GM23338 (cell line): ENCODE results near the gene RIC8B. TPM values are rescaled to one million over a fixed set of nuclear protein-coding genes. Genes with fewer than 3 reads are reported as not detected.

Experiments used
- ATAC-seq: fragments of 200-7000 bp; cut with Tn5 transposase; 3 replicates; pipeline ENCODE4 v1.9.1; 2020
- DNase-seq: peaks from one replicate; pipeline ENCODE4 v3.0.0-alpha.2; 2015; ENCODE audit warnings: low spot score
- H2AFZ ChIP-seq: fragments of 200-600 bp; sonication (generic); 2 replicates; pipeline ENCODE4 v1.8.0; 2016; ENCODE audit warnings: antibody characterized with exemption, mild to moderate bottlenecking, moderate library complexity
- H3F3A ChIP-seq: fragments of 200-600 bp; sonication (generic); replicated peaks from 2 replicates; pipeline ENCODE4 v1.8.0; 2017; ENCODE audit warnings: antibody characterized with exemption, mixed run types, low read depth
- H3K27ac ChIP-seq: fragments of 200-600 bp; sonication (generic); 2 replicates; pipeline ENCODE4 v1.6.1; 2016; ENCODE audit warnings: low read depth
- H3K27me3 ChIP-seq: fragments of 200-600 bp; sonication (generic); 2 replicates; pipeline ENCODE4 v1.8.0; 2016; ENCODE audit warnings: mild to moderate bottlenecking, mixed run types, moderate library complexity; ENCODE audit not compliant: insufficient read depth
- H3K36me3 ChIP-seq: fragments of 200-600 bp; sonication (generic); 2 replicates; pipeline ENCODE4 v1.8.0; 2016; ENCODE audit warnings: mild to moderate bottlenecking; ENCODE audit not compliant: insufficient read depth
- H3K4me1 ChIP-seq: fragments of 200-600 bp; sonication (generic); 2 replicates; pipeline ENCODE4 v1.8.0; 2016; ENCODE audit warnings: mild to moderate bottlenecking, moderate library complexity; ENCODE audit not compliant: insufficient read depth
- H3K4me2 ChIP-seq: fragments of 200-600 bp; sonication (generic); 2 replicates; pipeline ENCODE4 v1.7.1; 2017; ENCODE audit warnings: mixed run types
- H3K4me3 ChIP-seq: fragments of 200-600 bp; sonication (generic); 2 replicates; pipeline ENCODE4 v1.6.1; 2016; ENCODE audit warnings: mixed run types
- H3K79me2 ChIP-seq: fragments of 200-600 bp; sonication (generic); replicated peaks from 2 replicates; pipeline ENCODE4 v1.8.0; 2017; ENCODE audit warnings: mild to moderate bottlenecking; ENCODE audit not compliant: insufficient read depth
- H3K9me2 ChIP-seq: fragments of 200-600 bp; sonication (generic); 2 replicates; pipeline ENCODE4 v1.8.0; 2017; ENCODE audit not compliant: insufficient read depth
- H4K20me1 ChIP-seq: fragments of 200-600 bp; sonication (generic); replicated peaks from 2 replicates; pipeline ENCODE4 v1.8.0; 2017; ENCODE audit warnings: mild to moderate bottlenecking; ENCODE audit not compliant: insufficient read depth
- H3K27ac Mint-ChIP-seq: 2 replicates; pipeline ENCODE4 v1.8.0; 2020; ENCODE audit warnings: inconsistent platforms, mild to moderate bottlenecking, moderate library complexity, mixed read lengths
- H3K27me3 Mint-ChIP-seq: 3 replicates; pipeline ENCODE4 v1.8.0; 2022; ENCODE audit warnings: low read depth, mild to moderate bottlenecking, moderate library complexity, mixed read lengths, inconsistent platforms; ENCODE audit not compliant: insufficient read depth, poor library complexity
- H3K36me3 Mint-ChIP-seq: 3 replicates; pipeline ENCODE4 v1.8.0; 2021; ENCODE audit warnings: low read depth, mild to moderate bottlenecking, inconsistent platforms, moderate library complexity, mixed read lengths
- H3K4me1 Mint-ChIP-seq: 3 replicates; pipeline ENCODE4 v1.8.0; 2020; ENCODE audit warnings: mild to moderate bottlenecking, inconsistent platforms, mixed read lengths
- H3K4me3 Mint-ChIP-seq: 3 replicates; pipeline ENCODE4 v1.8.0; 2021; ENCODE audit warnings: moderate library complexity, mild to moderate bottlenecking, inconsistent platforms, mixed read lengths
- H3K9me3 Mint-ChIP-seq: 3 replicates; pipeline ENCODE4 v1.8.0; 2020; ENCODE audit warnings: moderate library complexity, mild to moderate bottlenecking, inconsistent platforms, mixed read lengths
- CREB1 ChIP-seq: fragments of 250-450 bp; sonication (Bioruptor Pico); IDR thresholded peaks from 2 replicates; pipeline ENCODE4 v1.5.0; 2020; ENCODE audit warnings: low read depth, mild to moderate bottlenecking, moderate library complexity
- EZH2 ChIP-seq: fragments of 200-600 bp; sonication (generic); IDR thresholded peaks from one replicate; pipeline ENCODE4 v1.8.0; 2017; ENCODE audit warnings: antibody characterized with exemption, mild to moderate bottlenecking, low read depth; ENCODE audit not compliant: unreplicated experiment
- EZH2phosphoT487 ChIP-seq: fragments of 200-600 bp; sonication (generic); IDR thresholded peaks from one replicate; pipeline ENCODE4 v1.8.1; 2018; ENCODE audit warnings: antibody characterized with exemption; ENCODE audit not compliant: unreplicated experiment
- JUNB ChIP-seq: IDR thresholded peaks from one replicate; pipeline ENCODE4 v1.6.1; 2016; ENCODE audit warnings: antibody characterized with exemption; ENCODE audit not compliant: unreplicated experiment
- NANOG ChIP-seq: IDR thresholded peaks from 2 replicates; pipeline ENCODE4 v1.6.1; 2016; ENCODE audit warnings: antibody characterized with exemption, borderline replicate concordance
- POLR2AphosphoS5 ChIP-seq: IDR thresholded peaks from 2 replicates; pipeline ENCODE4 v1.6.1; 2016; ENCODE audit warnings: antibody characterized with exemption, low read depth
- STAT1 ChIP-seq: IDR thresholded peaks from one replicate; pipeline ENCODE4 v1.6.1; 2016; ENCODE audit warnings: antibody characterized with exemption; ENCODE audit not compliant: unreplicated experiment
- ZNF114 ChIP-seq: fragments of 250-450 bp; sonication (Bioruptor Pico); IDR thresholded peaks from 2 replicates; pipeline ENCODE4 v1.5.0; 2020; ENCODE audit warnings: mild to moderate bottlenecking, moderate library complexity
- ZNF331 ChIP-seq: fragments of 250-450 bp; sonication (Bioruptor Pico); IDR thresholded peaks from 2 replicates; pipeline ENCODE4 v1.5.0; 2020; ENCODE audit warnings: low read depth, mild to moderate bottlenecking, moderate library complexity
- polyA plus RNA-seq: library from polyadenylated mRNA; unstranded; fragments of >200 nt; fragmentation: Nextera tagmentation; extraction: Ambion mirVana; gene quantifications from 2 replicates; pipeline ENCODE4 v1.2.1, GENCODE V29; 2016
- total RNA-seq: library from RNA; depleted of rRNA; stranded (reverse); fragments of >200 nt; shearing (Covaris generic); gene quantifications from 2 replicates; pipeline ENCODE4 v1.2.3, GENCODE V29; 2014
- TF ChIP-seq, protein P1 (sequence below): IDR thresholded peaks from 2 replicates; pipeline ENCODE4 v1.6.1; 2016; ENCODE audit warnings: antibody characterized with exemption
- TF ChIP-seq, protein P2 (sequence below): IDR thresholded peaks from one replicate; pipeline ENCODE4 v1.6.1; 2018; ENCODE audit warnings: antibody characterized with exemption; ENCODE audit not compliant: unreplicated experiment
- TF ChIP-seq, protein P3 (sequence below), 2 experiments: fragments of 200-600 bp in 1 of 2; sonication (generic) in 1 of 2; conservative IDR thresholded peaks; 2 replicates each; pipeline versions ENCODE4 v1.5.1 to v1.6.1; 2016 to 2017; ENCODE audit warnings: antibody characterized with exemption in 2 of 2, low read depth in 2 of 2, mild to moderate bottlenecking in 2 of 2, moderate library complexity in 1 of 2
- TF ChIP-seq, protein P4 (sequence below): fragments of 250-450 bp; sonication (Bioruptor Pico); IDR thresholded peaks from 2 replicates; pipeline ENCODE4 v1.5.0; 2020; ENCODE audit warnings: mild to moderate bottlenecking, moderate library complexity

The RIC8B gene
- total and polyA plus RNA-seq, 2 experiments from 2014 or later: 12.3 to 25.5 TPM

DNA sequence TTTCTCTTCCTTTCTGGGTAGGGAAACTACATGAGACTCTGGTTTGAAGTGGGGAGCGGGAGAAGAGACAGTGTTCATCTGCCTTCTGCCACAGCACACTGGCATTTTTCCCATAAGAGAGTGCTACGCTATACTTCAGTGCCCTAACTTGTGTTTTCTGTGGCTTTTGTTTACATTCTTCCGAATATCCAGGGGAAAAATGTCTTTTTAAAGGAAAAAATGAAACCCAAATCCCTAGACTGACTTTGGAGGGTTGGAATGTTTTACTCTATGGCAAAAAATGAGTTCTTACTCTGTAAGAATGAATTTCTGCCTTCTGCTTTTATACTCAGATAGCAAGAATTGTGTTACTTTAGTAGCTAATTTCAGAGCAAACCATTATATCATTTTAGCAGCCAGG is 93.2 kb downstream of the RIC8B start:
- ATAC-seq (no peak), DNase-seq (no peak)
- no peak for TF ChIP-seq STAT1
- TF ChIP-seq, protein P1, sequence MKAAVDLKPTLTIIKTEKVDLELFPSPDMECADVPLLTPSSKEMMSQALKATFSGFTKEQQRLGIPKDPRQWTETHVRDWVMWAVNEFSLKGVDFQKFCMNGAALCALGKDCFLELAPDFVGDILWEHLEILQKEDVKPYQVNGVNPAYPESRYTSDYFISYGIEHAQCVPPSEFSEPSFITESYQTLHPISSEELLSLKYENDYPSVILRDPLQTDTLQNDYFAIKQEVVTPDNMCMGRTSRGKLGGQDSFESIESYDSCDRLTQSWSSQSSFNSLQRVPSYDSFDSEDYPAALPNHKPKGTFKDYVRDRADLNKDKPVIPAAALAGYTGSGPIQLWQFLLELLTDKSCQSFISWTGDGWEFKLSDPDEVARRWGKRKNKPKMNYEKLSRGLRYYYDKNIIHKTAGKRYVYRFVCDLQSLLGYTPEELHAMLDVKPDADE: no peak
- no peak for TF ChIP-seq JUNB
- no peak for TF ChIP-seq CREB1 (CRISPR knock-in tag)
- no peak for TF ChIP-seq EZH2phosphoT487
- TF ChIP-seq POLR2AphosphoS5: no peak
- TF ChIP-seq, protein P2, sequence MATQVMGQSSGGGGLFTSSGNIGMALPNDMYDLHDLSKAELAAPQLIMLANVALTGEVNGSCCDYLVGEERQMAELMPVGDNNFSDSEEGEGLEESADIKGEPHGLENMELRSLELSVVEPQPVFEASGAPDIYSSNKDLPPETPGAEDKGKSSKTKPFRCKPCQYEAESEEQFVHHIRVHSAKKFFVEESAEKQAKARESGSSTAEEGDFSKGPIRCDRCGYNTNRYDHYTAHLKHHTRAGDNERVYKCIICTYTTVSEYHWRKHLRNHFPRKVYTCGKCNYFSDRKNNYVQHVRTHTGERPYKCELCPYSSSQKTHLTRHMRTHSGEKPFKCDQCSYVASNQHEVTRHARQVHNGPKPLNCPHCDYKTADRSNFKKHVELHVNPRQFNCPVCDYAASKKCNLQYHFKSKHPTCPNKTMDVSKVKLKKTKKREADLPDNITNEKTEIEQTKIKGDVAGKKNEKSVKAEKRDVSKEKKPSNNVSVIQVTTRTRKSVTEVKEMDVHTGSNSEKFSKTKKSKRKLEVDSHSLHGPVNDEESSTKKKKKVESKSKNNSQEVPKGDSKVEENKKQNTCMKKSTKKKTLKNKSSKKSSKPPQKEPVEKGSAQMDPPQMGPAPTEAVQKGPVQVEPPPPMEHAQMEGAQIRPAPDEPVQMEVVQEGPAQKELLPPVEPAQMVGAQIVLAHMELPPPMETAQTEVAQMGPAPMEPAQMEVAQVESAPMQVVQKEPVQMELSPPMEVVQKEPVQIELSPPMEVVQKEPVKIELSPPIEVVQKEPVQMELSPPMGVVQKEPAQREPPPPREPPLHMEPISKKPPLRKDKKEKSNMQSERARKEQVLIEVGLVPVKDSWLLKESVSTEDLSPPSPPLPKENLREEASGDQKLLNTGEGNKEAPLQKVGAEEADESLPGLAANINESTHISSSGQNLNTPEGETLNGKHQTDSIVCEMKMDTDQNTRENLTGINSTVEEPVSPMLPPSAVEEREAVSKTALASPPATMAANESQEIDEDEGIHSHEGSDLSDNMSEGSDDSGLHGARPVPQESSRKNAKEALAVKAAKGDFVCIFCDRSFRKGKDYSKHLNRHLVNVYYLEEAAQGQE: no peak
- TF ChIP-seq, protein P3, sequence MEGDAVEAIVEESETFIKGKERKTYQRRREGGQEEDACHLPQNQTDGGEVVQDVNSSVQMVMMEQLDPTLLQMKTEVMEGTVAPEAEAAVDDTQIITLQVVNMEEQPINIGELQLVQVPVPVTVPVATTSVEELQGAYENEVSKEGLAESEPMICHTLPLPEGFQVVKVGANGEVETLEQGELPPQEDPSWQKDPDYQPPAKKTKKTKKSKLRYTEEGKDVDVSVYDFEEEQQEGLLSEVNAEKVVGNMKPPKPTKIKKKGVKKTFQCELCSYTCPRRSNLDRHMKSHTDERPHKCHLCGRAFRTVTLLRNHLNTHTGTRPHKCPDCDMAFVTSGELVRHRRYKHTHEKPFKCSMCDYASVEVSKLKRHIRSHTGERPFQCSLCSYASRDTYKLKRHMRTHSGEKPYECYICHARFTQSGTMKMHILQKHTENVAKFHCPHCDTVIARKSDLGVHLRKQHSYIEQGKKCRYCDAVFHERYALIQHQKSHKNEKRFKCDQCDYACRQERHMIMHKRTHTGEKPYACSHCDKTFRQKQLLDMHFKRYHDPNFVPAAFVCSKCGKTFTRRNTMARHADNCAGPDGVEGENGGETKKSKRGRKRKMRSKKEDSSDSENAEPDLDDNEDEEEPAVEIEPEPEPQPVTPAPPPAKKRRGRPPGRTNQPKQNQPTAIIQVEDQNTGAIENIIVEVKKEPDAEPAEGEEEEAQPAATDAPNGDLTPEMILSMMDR (conservative IDR thresholded peaks at IDR 0.05; ENCODE audit: low read depth in 2 of 2): no peak
- no peak for TF ChIP-seq ZNF114 (CRISPR knock-in tag)
- TF ChIP-seq, protein P4, sequence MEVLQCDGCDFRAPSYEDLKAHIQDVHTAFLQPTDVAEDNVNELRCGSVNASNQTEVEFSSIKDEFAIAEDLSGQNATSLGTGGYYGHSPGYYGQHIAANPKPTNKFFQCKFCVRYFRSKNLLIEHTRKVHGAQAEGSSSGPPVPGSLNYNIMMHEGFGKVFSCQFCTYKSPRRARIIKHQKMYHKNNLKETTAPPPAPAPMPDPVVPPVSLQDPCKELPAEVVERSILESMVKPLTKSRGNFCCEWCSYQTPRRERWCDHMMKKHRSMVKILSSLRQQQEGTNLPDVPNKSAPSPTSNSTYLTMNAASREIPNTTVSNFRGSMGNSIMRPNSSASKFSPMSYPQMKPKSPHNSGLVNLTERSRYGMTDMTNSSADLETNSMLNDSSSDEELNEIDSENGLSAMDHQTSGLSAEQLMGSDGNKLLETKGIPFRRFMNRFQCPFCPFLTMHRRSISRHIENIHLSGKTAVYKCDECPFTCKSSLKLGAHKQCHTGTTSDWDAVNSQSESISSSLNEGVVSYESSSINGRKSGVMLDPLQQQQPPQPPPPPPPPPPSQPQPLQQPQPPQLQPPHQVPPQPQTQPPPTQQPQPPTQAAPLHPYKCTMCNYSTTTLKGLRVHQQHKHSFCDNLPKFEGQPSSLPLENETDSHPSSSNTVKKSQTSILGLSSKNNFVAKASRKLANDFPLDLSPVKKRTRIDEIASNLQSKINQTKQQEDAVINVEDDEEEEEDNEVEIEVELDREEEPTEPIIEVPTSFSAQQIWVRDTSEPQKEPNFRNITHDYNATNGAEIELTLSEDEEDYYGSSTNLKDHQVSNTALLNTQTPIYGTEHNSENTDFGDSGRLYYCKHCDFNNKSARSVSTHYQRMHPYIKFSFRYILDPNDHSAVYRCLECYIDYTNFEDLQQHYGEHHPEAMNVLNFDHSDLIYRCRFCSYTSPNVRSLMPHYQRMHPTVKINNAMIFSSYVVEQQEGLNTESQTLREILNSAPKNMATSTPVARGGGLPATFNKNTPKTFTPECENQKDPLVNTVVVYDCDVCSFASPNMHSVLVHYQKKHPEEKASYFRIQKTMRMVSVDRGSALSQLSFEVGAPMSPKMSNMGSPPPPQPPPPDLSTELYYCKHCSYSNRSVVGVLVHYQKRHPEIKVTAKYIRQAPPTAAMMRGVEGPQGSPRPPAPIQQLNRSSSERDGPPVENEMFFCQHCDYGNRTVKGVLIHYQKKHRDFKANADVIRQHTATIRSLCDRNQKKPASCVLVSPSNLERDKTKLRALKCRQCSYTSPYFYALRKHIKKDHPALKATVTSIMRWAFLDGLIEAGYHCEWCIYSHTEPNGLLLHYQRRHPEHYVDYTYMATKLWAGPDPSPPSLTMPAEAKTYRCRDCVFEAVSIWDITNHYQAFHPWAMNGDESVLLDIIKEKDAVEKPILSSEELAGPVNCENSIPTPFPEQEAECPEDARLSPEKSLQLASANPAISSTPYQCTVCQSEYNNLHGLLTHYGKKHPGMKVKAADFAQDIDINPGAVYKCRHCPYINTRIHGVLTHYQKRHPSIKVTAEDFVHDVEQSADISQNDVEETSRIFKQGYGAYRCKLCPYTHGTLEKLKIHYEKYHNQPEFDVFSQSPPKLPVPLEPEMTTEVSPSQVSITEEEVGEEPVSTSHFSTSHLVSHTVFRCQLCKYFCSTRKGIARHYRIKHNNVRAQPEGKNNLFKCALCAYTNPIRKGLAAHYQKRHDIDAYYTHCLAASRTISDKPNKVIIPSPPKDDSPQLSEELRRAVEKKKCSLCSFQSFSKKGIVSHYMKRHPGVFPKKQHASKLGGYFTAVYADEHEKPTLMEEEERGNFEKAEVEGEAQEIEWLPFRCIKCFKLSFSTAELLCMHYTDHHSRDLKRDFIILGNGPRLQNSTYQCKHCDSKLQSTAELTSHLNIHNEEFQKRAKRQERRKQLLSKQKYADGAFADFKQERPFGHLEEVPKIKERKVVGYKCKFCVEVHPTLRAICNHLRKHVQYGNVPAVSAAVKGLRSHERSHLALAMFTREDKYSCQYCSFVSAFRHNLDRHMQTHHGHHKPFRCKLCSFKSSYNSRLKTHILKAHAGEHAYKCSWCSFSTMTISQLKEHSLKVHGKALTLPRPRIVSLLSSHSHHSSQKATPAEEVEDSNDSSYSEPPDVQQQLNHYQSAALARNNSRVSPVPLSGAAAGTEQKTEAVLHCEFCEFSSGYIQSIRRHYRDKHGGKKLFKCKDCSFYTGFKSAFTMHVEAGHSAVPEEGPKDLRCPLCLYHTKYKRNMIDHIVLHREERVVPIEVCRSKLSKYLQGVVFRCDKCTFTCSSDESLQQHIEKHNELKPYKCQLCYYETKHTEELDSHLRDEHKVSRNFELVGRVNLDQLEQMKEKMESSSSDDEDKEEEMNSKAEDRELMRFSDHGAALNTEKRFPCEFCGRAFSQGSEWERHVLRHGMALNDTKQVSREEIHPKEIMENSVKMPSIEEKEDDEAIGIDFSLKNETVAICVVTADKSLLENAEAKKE (CRISPR knock-in tag): no peak
- TF ChIP-seq ZNF331 (CRISPR knock-in tag): no peak
- TF ChIP-seq EZH2: no peak
- TF ChIP-seq NANOG: no peak
- Histone ChIP-seq H3K4me2 (no peak overlapping the region), H4K20me1 (peaks cover 6% of the 10 kb centered on the region), H3K4me3 (no peak overlapping the region), H3F3A (no peaks in the 10 kb centered on the region), H3K79me2 (no peaks in the 10 kb centered on the region), H3K27ac (no peak overlapping the region), H3K27me3 (no peaks in the 10 kb centered on the region), H3K4me1 (peaks cover 15% of the 10 kb centered on the region), H3K36me3 (no peaks in the 10 kb centered on the region), H2AFZ (no peak overlapping the region), H3K9me2 (no peaks in the 10 kb centered on the region)
- Mint-ChIP-seq H3K4me3 (no peak overlapping the region), H3K27me3 (no peaks in the 10 kb centered on the region), H3K36me3 (no peaks in the 10 kb centered on the region), H3K27ac (no peak overlapping the region), H3K9me3 (no peaks in the 10 kb centered on the region), H3K4me1 (peaks cover 22% of the 10 kb centered on the region)
